GM15510 (cell line): ENCODE results near the gene HABP4.

Source experiments
- POLR2A ChIP-seq: IDR thresholded peaks from 3 replicates; pipeline ENCODE4 v1.6.1; 2011; ENCODE audit warnings: borderline replicate concordance; ENCODE audit not compliant: insufficient read length; ENCODE audit errors: extremely low read depth

Gene HABP4

GRCh38 chr9:96496368-96497116 lies 46.6 kb downstream of the HABP4 start:
- TF ChIP-seq POLR2A = no peak

GRCh38 chr9:96497117-96497399 lies 47.1 kb downstream of the HABP4 start:
- TF ChIP-seq POLR2A = no peak

- no peak for TF ChIP-seq POLR2A
Measured at GRCh38 chr9:96498796-96499195, 48.8 kb downstream of the HABP4 start.

- TF ChIP-seq POLR2A = no peak
Measured at GRCh38 chr9:96499257-96499656, 49.3 kb downstream of the HABP4 start.

- no peak for TF ChIP-seq POLR2A
Measured at GRCh38 chr9:96500696-96501632, 51.0 kb downstream of the HABP4 start.

GRCh38 chr9:96501633-96502538 lies 51.9 kb downstream of the HABP4 start:
- TF ChIP-seq POLR2A = no peak

GRCh38 chr9:96502539-96503373 lies 52.8 kb downstream of the HABP4 start:
- TF ChIP-seq POLR2A = no peak

GRCh38 chr9:96503918-96504317 lies 53.9 kb downstream of the HABP4 start:
- TF ChIP-seq POLR2A = no peak

GRCh38 chr9:96505316-96505991 lies 55.5 kb downstream of the HABP4 start:
- TF ChIP-seq POLR2A = no peak

GRCh38 chr9:96508227-96508940 lies 58.4 kb downstream of the HABP4 start:
- TF ChIP-seq POLR2A = no peak

GRCh38 chr9:96509026-96509425 lies 59.1 kb downstream of the HABP4 start:
- TF ChIP-seq POLR2A = no peak

- TF ChIP-seq POLR2A = no peak
Measured at GRCh38 chr9:96509848-96510247, 59.9 kb downstream of the HABP4 start.

- no peak for TF ChIP-seq POLR2A
Measured at GRCh38 chr9:96510258-96510657, 60.3 kb downstream of the HABP4 start.
